ENCODE data around the gene MORN1. TPM values are rescaled to one million over a fixed set of nuclear protein-coding genes. Genes with fewer than 3 reads are reported as not detected.

Gene MORN1
- total and polyA plus RNA-seq, 10 of the 15 experiments (the other 5 are each of a cell fraction or from before 2014, with no cell fraction given) = 0.76 to 7.9 (median 5.5) TPM

DNA sequence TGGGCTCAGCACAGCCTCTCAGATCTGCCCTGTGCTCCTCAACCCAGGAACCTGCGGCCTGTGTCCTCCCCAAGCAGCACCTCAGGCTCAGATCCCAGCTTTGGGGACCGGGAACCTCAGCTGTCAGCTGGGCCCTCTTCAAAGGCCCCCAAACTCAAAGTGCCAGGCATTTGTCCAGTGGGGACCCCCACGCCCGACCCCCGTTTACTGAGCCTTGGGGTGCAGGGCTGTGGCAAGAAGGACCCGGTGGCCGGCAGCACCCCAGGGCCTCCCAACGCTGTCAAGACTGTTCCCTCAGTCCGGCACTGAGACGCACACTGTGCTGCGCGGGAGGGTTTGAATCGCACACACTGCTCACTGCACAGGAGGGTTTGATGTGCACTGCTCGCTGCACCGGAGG is 35.0 kb downstream of the MORN1 start:
- ATAC-seq = no peak
- TF ChIP-seq SMAD1 (IDR thresholded peaks at IDR 0.05; ENCODE audit: low read depth, partially characterized antibody) = no peak
- TF ChIP-seq, protein P1, sequence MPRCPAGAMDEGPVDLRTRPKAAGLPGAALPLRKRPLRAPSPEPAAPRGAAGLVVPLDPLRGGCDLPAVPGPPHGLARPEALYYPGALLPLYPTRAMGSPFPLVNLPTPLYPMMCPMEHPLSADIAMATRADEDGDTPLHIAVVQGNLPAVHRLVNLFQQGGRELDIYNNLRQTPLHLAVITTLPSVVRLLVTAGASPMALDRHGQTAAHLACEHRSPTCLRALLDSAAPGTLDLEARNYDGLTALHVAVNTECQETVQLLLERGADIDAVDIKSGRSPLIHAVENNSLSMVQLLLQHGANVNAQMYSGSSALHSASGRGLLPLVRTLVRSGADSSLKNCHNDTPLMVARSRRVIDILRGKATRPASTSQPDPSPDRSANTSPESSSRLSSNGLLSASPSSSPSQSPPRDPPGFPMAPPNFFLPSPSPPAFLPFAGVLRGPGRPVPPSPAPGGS (IDR thresholded peaks at IDR 0.05; ENCODE audit: borderline replicate concordance, insufficient read depth, low read depth, low read length, poor library complexity, severe bottlenecking) = peak; percentile 32
- no peaks in the 10 kb centered on the region for H3K79me2 ChIP-seq (ENCODE audit: control insufficient read depth, insufficient read depth, low read length)
- H3K27me3 ChIP-seq (replicated peaks in 1 of 2; ENCODE audit: control insufficient read depth in 2 of 2, insufficient read depth in 2 of 2, low read length in 1 of 2) = no peaks in the 10 kb centered on the region; a peak in 1 of 4 replicates
- H4K20me1 ChIP-seq (ENCODE audit: control insufficient read depth, insufficient read depth) = no peaks in the 10 kb centered on the region
- H3K27ac ChIP-seq (ENCODE audit: control insufficient read depth, insufficient read depth) = no peak overlapping the region
- no peaks in the 10 kb centered on the region for H3K9me3 ChIP-seq (replicated peaks; ENCODE audit: control insufficient read depth, insufficient read depth, low read length)
- ChIA-PET POLR2A (no interaction called here), CTCF (no interaction called here), RAD21 (ENCODE audit: unreplicated experiment) (no interaction called here), SMC1A (ENCODE audit: uncharacterized antibody, unreplicated experiment) (no interaction called here)
- intact Hi-C loops (cut with micrococcal nuclease; ENCODE audit: unreplicated experiment) = no loop called here
- no peak overlapping the region for H3K4me3 ChIP-seq
- BruUV-seq (replicated peaks) = no TSS peak
- 59% methylated on average over 15 of the region's 15 CpGs for WGBS (ENCODE audit: insufficient coverage, insufficient replicate concordance, low lambda C conversion rate, missing lambda C conversion rate)
- in situ Hi-C loops (cut with MboI) = no loop called here
- no peak overlapping the region for H3K9ac ChIP-seq (ENCODE audit: control insufficient read depth, insufficient read depth, low read length)
- H2AFZ ChIP-seq (ENCODE audit: control insufficient read depth, low read depth, low read length) = no peak overlapping the region
- no peak overlapping the region for H3K4me2 ChIP-seq (ENCODE audit: control insufficient read depth, insufficient read depth)
- FAIRE-seq = no peak
- H3K36me3 ChIP-seq (ENCODE audit: control insufficient read depth in 2 of 2, insufficient read depth in 2 of 2, low read length in 1 of 2) = no peaks in the 10 kb centered on the region
- DNase-seq (ENCODE audit: low read depth, low spot score) = no peak
- no peaks in the 10 kb centered on the region for H3K4me1 ChIP-seq (ENCODE audit: control insufficient read depth, insufficient read depth, low read length)

DNA sequence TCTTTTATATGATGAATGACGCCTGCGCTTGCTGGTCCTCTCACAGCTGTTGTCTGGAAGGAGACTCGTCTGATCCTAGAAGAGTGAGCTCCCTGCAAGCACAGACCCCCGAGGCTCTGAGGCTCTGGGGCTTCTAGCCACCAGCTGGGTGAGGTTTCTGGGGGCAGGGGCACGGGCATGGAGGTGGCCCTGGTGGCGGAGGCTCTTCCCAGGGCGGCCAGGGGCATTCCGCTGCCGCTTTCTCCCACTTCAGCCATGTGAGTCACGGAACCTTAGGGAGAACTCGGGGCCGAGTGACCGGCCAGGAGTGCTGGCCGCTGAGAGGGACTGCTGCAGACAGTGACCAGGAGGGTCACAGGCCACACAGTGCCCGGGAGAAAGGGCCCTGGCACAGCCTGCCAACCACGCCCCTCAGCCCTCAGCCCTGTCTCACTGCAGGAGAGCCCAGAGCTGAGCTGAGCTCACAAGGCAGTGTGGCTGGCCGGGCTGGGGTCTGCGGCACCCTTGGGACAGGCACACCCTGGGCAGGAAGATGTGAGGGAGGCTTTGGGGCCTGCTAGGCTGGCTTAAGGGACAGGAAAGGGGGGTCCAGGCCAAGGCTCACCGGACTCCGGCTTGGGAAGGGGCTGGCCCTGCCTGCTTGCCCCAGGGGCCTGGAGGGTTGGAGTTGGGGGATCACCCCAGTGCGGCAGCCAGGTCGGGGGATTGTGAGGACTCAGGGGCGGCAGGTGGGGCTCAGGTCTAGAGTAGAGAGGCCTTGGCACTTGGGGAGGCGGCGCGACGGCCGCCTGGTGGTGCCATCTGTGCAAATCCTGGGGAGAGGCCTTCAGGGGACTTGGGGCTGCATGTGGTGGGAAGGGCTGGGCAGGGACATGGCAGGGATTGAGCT is 35.7 kb downstream of the MORN1 start:
- Histone ChIP-seq H3K9ac (ENCODE audit: control insufficient read depth, insufficient read depth, low read length) (no peak overlapping the region), H3K79me2 (ENCODE audit: control insufficient read depth, insufficient read depth, low read length) (no peaks in the 10 kb centered on the region), H4K20me1 (ENCODE audit: control insufficient read depth, insufficient read depth) (no peaks in the 10 kb centered on the region), H3K36me3 (ENCODE audit: control insufficient read depth in 2 of 2, insufficient read depth in 2 of 2, low read length in 1 of 2) (no peaks in the 10 kb centered on the region), H3K4me2 (ENCODE audit: control insufficient read depth, insufficient read depth) (no peak overlapping the region), H3K27ac (ENCODE audit: control insufficient read depth, insufficient read depth) (no peak overlapping the region), H2AFZ (ENCODE audit: control insufficient read depth, low read depth, low read length) (no peak overlapping the region), H3K4me1 (ENCODE audit: control insufficient read depth, insufficient read depth, low read length) (no peaks in the 10 kb centered on the region), H3K4me3 (no peak overlapping the region), H3K27me3 (replicated peaks in 1 of 2; ENCODE audit: control insufficient read depth in 2 of 2, insufficient read depth in 2 of 2, low read length in 1 of 2) (no peaks in the 10 kb centered on the region; a peak in 1 of 4 replicates), H3K9me3 (replicated peaks; ENCODE audit: control insufficient read depth, insufficient read depth, low read length) (no peaks in the 10 kb centered on the region)
- in situ Hi-C loops (cut with MboI) = no loop called here
- intact Hi-C loops (cut with micrococcal nuclease; ENCODE audit: unreplicated experiment) = no loop called here
- DNase-seq (ENCODE audit: low read depth, low spot score) = no peak
- ATAC-seq = no peak
- WGBS (ENCODE audit: insufficient coverage, insufficient replicate concordance, low lambda C conversion rate, missing lambda C conversion rate) = 53% methylated on average over 26 of the region's 28 CpGs
- RAD21 ChIA-PET (ENCODE audit: unreplicated experiment) = no interaction called here
- CTCF ChIA-PET = no interaction called here
- POLR2A ChIA-PET = no interaction called here
- BruUV-seq (replicated peaks) = no TSS peak
- SMC1A ChIA-PET (ENCODE audit: uncharacterized antibody, unreplicated experiment) = no interaction called here
- no peak for FAIRE-seq
- TF ChIP-seq, protein P2, sequence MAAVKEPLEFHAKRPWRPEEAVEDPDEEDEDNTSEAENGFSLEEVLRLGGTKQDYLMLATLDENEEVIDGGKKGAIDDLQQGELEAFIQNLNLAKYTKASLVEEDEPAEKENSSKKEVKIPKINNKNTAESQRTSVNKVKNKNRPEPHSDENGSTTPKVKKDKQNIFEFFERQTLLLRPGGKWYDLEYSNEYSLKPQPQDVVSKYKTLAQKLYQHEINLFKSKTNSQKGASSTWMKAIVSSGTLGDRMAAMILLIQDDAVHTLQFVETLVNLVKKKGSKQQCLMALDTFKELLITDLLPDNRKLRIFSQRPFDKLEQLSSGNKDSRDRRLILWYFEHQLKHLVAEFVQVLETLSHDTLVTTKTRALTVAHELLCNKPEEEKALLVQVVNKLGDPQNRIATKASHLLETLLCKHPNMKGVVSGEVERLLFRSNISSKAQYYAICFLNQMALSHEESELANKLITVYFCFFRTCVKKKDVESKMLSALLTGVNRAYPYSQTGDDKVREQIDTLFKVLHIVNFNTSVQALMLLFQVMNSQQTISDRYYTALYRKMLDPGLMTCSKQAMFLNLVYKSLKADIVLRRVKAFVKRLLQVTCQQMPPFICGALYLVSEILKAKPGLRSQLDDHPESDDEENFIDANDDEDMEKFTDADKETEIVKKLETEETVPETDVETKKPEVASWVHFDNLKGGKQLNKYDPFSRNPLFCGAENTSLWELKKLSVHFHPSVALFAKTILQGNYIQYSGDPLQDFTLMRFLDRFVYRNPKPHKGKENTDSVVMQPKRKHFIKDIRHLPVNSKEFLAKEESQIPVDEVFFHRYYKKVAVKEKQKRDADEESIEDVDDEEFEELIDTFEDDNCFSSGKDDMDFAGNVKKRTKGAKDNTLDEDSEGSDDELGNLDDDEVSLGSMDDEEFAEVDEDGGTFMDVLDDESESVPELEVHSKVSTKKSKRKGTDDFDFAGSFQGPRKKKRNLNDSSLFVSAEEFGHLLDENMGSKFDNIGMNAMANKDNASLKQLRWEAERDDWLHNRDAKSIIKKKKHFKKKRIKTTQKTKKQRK (IDR thresholded peaks at IDR 0.05; ENCODE audit: low read depth, low read length) = no peak
- no peak for TF ChIP-seq GABPA (IDR thresholded peaks at IDR 0.05; ENCODE audit: low read depth)
- no peak for TF ChIP-seq ZNF217 (IDR thresholded peaks at IDR 0.05)
- no peak for TF ChIP-seq SREBF1 (IDR thresholded peaks at IDR 0.05; ENCODE audit: low read length)
- TF ChIP-seq, protein P3, sequence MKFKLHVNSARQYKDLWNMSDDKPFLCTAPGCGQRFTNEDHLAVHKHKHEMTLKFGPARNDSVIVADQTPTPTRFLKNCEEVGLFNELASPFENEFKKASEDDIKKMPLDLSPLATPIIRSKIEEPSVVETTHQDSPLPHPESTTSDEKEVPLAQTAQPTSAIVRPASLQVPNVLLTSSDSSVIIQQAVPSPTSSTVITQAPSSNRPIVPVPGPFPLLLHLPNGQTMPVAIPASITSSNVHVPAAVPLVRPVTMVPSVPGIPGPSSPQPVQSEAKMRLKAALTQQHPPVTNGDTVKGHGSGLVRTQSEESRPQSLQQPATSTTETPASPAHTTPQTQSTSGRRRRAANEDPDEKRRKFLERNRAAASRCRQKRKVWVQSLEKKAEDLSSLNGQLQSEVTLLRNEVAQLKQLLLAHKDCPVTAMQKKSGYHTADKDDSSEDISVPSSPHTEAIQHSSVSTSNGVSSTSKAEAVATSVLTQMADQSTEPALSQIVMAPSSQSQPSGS (IDR thresholded peaks at IDR 0.05; ENCODE audit: low read length) = no peak
- no peak for TF ChIP-seq NFXL1 (IDR thresholded peaks at IDR 0.05; ENCODE audit: borderline replicate concordance)
- TF ChIP-seq STAT3 (IDR thresholded peaks at IDR 0.05; ENCODE audit: low read depth, low read length) = no peak
- no peak for TF ChIP-seq CBX5 (IDR thresholded peaks at IDR 0.05; ENCODE audit: low read depth)
- TF ChIP-seq ZNF622 (IDR thresholded peaks at IDR 0.05) = no peak

Data from GM12878 (cell line).